ENCODE results near the gene FNIP1.

Gene FNIP1

DNA sequence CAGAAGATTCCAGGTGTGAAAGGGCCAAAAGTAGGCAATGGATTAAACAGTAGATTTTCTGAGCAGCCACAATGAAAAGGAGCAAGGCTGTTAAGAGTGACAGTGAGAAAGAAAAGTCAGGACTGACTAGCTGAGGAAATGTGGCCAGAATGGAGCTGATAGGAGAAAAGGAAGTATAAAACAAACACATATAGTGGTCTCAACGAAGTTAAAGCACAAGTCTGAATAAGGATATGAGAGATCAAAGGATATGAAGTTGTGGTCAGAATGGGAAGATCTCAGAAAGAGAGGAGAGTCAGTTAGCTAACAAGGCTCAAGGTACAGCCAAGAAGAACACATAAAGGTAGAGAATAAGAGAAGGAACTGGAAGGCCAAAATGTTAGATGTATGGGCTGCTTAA lies 39.9 kb downstream of the FNIP1 start:
- peaks cover 0 to 2% of the 10 kb centered on the region in 2 experiments for H3K36me3 ChIP-seq (ENCODE audit: control insufficient read depth in 1 of 2, insufficient read depth in 2 of 2, low read depth in 1 of 2, low read length in 2 of 2)
- no peak overlapping the region for H2AFZ ChIP-seq (ENCODE audit: low read depth, low read length)
- H2BK15ac ChIP-seq (ENCODE audit: low read depth, poor library complexity, severe bottlenecking) = no peak overlapping the region
- no peak overlapping the region for H3K18ac ChIP-seq (ENCODE audit: low read depth in 1 of 2, low read length in 2 of 2)
- WGBS = 58% methylated on average over 1 of the region's 1 CpG
- no peak overlapping the region for H2AK5ac ChIP-seq (ENCODE audit: low read length, severe bottlenecking)
- H2BK12ac ChIP-seq (ENCODE audit: low read length in 2 of 2) = no peak overlapping the region
- H3K4ac ChIP-seq (ENCODE audit: low read depth in 1 of 2, low read length in 2 of 2) = no peak overlapping the region
- H3K4me1 ChIP-seq (ENCODE audit: control insufficient read depth, insufficient read depth, low read depth, low read length) = no peaks in the 10 kb centered on the region
- no peak overlapping the region for H3K14ac ChIP-seq (ENCODE audit: low read length in 2 of 2)
- no peak overlapping the region for H3K23ac ChIP-seq (ENCODE audit: low read length in 2 of 2)
- no peak overlapping the region for H3K9ac ChIP-seq (ENCODE audit: low read length)
- H3K27me3 ChIP-seq (ENCODE audit: control insufficient read depth in 1 of 2, insufficient read depth in 1 of 2, low read length in 2 of 2) = no peaks in the 10 kb centered on the region
- DNase-seq = no peak
- H2BK5ac ChIP-seq (ENCODE audit: low read depth, low read length, poor library complexity, severe bottlenecking) = no peak overlapping the region
- peaks cover 10% of the 10 kb centered on the region for H3K79me1 ChIP-seq (replicated peaks; ENCODE audit: low read length, poor library complexity, severe bottlenecking)
- H4K91ac ChIP-seq (ENCODE audit: low read length) = no peak overlapping the region
- no peak overlapping the region for H3K27ac ChIP-seq (ENCODE audit: low read length, poor library complexity, severe bottlenecking)
- no peak overlapping the region for H2BK120ac ChIP-seq (ENCODE audit: low read depth, low read length)
- H4K8ac ChIP-seq (ENCODE audit: low read length) = no peak overlapping the region
- H3K4me2 ChIP-seq (ENCODE audit: low read length, poor library complexity, severe bottlenecking) = no peak overlapping the region
- H3K9me3 ChIP-seq (ENCODE audit: control insufficient read depth, low read length) = no peaks in the 10 kb centered on the region
- no peak overlapping the region for H3K4me3 ChIP-seq (ENCODE audit: insufficient read depth in 1 of 2, low read depth in 1 of 2, low read length in 2 of 2)

DNA sequence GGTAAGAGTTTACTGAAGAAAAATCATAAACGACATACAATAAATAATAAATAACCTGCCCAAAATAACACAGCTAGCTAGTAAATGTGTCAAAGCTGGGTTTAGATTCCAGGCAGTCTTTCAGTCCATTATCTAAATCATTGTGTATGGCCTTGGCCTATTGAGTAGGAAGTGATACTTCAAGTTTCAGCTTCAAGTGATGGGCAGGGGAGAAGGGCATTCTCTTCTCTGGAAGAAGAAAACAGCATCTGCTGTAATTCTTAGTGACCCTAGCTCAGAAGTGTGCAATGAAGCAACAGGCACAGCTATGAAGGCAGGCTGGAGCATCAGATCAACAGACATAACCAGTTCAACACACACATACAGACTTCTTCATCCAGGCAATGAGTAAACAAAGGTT lies 42.5 kb downstream of the FNIP1 start:
- Histone ChIP-seq H2BK12ac (ENCODE audit: low read length in 2 of 2) (no peak overlapping the region), H3K79me1 (replicated peaks; ENCODE audit: low read length, poor library complexity, severe bottlenecking) (peaks cover 12% of the 10 kb centered on the region), H2AK5ac (ENCODE audit: low read length, severe bottlenecking) (no peak overlapping the region), H2BK15ac (ENCODE audit: low read depth, poor library complexity, severe bottlenecking) (no peak overlapping the region), H3K9ac (ENCODE audit: low read length) (no peak overlapping the region), H3K18ac (ENCODE audit: low read depth in 1 of 2, low read length in 2 of 2) (no peak overlapping the region), H4K8ac (ENCODE audit: low read length) (no peak overlapping the region), H3K23ac (ENCODE audit: low read length in 2 of 2) (no peak overlapping the region), H3K27ac (ENCODE audit: low read length, poor library complexity, severe bottlenecking) (no peak overlapping the region), H2BK120ac (ENCODE audit: low read depth, low read length) (no peak overlapping the region), H3K27me3 (ENCODE audit: control insufficient read depth in 1 of 2, insufficient read depth in 1 of 2, low read length in 2 of 2) (no peaks in the 10 kb centered on the region), H3K4ac (ENCODE audit: low read depth in 1 of 2, low read length in 2 of 2) (no peak overlapping the region), H3K9me3 (ENCODE audit: control insufficient read depth, low read length) (no peaks in the 10 kb centered on the region), H3K36me3 (ENCODE audit: control insufficient read depth in 1 of 2, insufficient read depth in 2 of 2, low read depth in 1 of 2, low read length in 2 of 2) (peaks cover 0 to 7% of the 10 kb centered on the region in 2 experiments), H3K4me3 (ENCODE audit: insufficient read depth in 1 of 2, low read depth in 1 of 2, low read length in 2 of 2) (no peak overlapping the region), H2AFZ (ENCODE audit: low read depth, low read length) (no peak overlapping the region), H2BK5ac (ENCODE audit: low read depth, low read length, poor library complexity, severe bottlenecking) (no peak overlapping the region), H4K91ac (ENCODE audit: low read length) (no peak overlapping the region), H3K14ac (ENCODE audit: low read length in 2 of 2) (no peak overlapping the region), H3K4me1 (ENCODE audit: control insufficient read depth, insufficient read depth, low read depth, low read length) (no peaks in the 10 kb centered on the region), H3K4me2 (ENCODE audit: low read length, poor library complexity, severe bottlenecking) (no peak overlapping the region)
- DNase-seq = no peak
- WGBS = no CpG with 5 or more reads among the region's 1 CpG

DNA sequence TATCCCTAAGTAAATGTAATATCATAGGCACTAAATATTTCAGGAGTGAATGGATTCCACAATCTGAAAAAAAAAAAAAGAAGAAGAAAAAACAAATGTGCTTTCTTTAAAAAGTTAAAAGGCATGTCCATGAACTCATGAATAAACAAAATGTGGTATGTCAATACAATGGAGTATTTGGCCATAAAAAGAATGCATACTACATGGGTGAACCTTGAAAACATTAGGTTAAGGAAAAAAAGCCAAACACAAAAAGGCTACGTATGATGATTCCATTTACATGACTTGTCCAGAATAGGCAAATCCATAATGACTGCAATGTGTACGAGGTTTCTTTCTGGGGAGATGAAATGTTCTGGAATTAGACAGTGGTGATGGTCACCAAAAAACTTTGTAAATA lies 45.3 kb downstream of the FNIP1 start:
- Histone ChIP-seq H3K4ac (ENCODE audit: low read depth in 1 of 2, low read length in 2 of 2) (no peak overlapping the region), H2BK5ac (ENCODE audit: low read depth, low read length, poor library complexity, severe bottlenecking) (no peak overlapping the region), H3K4me3 (ENCODE audit: insufficient read depth in 1 of 2, low read depth in 1 of 2, low read length in 2 of 2) (no peak overlapping the region), H3K9me3 (ENCODE audit: control insufficient read depth, low read length) (no peaks in the 10 kb centered on the region), H2AK5ac (ENCODE audit: low read length, severe bottlenecking) (no peak overlapping the region), H2AFZ (ENCODE audit: low read depth, low read length) (no peak overlapping the region), H3K27ac (ENCODE audit: low read length, poor library complexity, severe bottlenecking) (no peak overlapping the region), H4K8ac (ENCODE audit: low read length) (no peak overlapping the region), H2BK15ac (ENCODE audit: low read depth, poor library complexity, severe bottlenecking) (no peak overlapping the region), H3K27me3 (ENCODE audit: control insufficient read depth in 1 of 2, insufficient read depth in 1 of 2, low read length in 2 of 2) (no peaks in the 10 kb centered on the region), H3K18ac (ENCODE audit: low read depth in 1 of 2, low read length in 2 of 2) (no peak overlapping the region), H2BK120ac (ENCODE audit: low read depth, low read length) (no peak overlapping the region), H3K36me3 (ENCODE audit: control insufficient read depth in 1 of 2, insufficient read depth in 2 of 2, low read depth in 1 of 2, low read length in 2 of 2) (peaks cover 0 to 9% of the 10 kb centered on the region in 2 experiments), H3K79me1 (replicated peaks; ENCODE audit: low read length, poor library complexity, severe bottlenecking) (peaks cover 10% of the 10 kb centered on the region), H3K9ac (ENCODE audit: low read length) (no peak overlapping the region), H3K23ac (ENCODE audit: low read length in 2 of 2) (no peak overlapping the region), H3K4me2 (ENCODE audit: low read length, poor library complexity, severe bottlenecking) (no peak overlapping the region), H2BK12ac (ENCODE audit: low read length in 2 of 2) (no peak overlapping the region), H3K14ac (ENCODE audit: low read length in 2 of 2) (no peak overlapping the region), H4K91ac (ENCODE audit: low read length) (no peak overlapping the region), H3K4me1 (ENCODE audit: control insufficient read depth, insufficient read depth, low read depth, low read length) (no peaks in the 10 kb centered on the region)
- 100% methylated on average over 1 of the region's 2 CpGs for WGBS
- DNase-seq = no peak

DNA sequence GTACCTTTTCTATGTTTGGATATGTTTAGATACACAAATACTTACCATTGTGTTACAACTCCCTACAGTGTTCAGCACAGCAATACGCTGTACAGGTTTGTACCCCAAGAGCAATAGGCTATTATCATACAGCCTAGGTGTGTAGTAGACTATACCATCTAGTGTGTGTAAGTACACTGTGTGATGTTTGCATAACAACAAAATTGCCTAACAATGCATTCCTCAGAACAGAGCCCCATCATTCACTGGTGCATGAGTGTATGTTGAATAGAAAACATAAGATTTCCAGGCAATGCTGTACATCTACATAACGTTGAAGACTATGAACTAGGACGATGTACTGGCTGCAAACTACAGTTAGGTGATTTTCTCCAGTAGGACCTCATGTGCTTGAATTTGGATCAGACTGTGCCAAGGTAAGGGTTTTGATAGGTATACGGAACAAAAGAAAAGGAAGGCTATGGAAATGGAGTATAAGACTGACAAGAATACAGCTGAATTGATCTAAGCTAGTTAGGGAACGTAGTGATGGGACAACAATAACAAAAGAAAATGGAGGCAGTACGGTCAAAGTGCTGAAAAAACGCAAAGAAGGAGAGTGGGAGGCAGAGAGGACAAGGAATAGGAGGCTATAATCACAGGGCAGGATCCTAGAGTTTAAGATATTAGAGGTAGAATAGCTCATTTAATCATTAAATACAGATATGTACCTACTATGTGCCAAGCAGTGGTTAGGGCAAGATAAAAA lies 46.9 kb downstream of the FNIP1 start:
- H3K79me1 ChIP-seq (replicated peaks; ENCODE audit: low read length, poor library complexity, severe bottlenecking) = peaks cover 12% of the 10 kb centered on the region
- no peak overlapping the region for H4K8ac ChIP-seq (ENCODE audit: low read length)
- H4K91ac ChIP-seq (ENCODE audit: low read length) = no peak overlapping the region
- no peak overlapping the region for H3K27ac ChIP-seq (ENCODE audit: low read length, poor library complexity, severe bottlenecking)
- no peak overlapping the region for H3K4me2 ChIP-seq (ENCODE audit: low read length, poor library complexity, severe bottlenecking)
- no peak overlapping the region for H3K4ac ChIP-seq (ENCODE audit: low read depth in 1 of 2, low read length in 2 of 2)
- peaks cover 0 to 17% of the 10 kb centered on the region in 2 experiments for H3K36me3 ChIP-seq (ENCODE audit: control insufficient read depth in 1 of 2, insufficient read depth in 2 of 2, low read depth in 1 of 2, low read length in 2 of 2)
- H2BK12ac ChIP-seq (ENCODE audit: low read length in 2 of 2) = no peak overlapping the region
- H3K18ac ChIP-seq (ENCODE audit: low read depth in 1 of 2, low read length in 2 of 2) = no peak overlapping the region
- 94% methylated on average over 7 of the region's 7 CpGs for WGBS
- no peak overlapping the region for H3K4me3 ChIP-seq (ENCODE audit: insufficient read depth in 1 of 2, low read depth in 1 of 2, low read length in 2 of 2)
- H3K14ac ChIP-seq (ENCODE audit: low read length in 2 of 2) = no peak overlapping the region
- no peak overlapping the region for H2BK120ac ChIP-seq (ENCODE audit: low read depth, low read length)
- H2BK5ac ChIP-seq (ENCODE audit: low read depth, low read length, poor library complexity, severe bottlenecking) = no peak overlapping the region
- H3K9ac ChIP-seq (ENCODE audit: low read length) = no peak overlapping the region
- DNase-seq = no peak
- no peaks in the 10 kb centered on the region for H3K27me3 ChIP-seq (ENCODE audit: control insufficient read depth in 1 of 2, insufficient read depth in 1 of 2, low read length in 2 of 2)
- H3K23ac ChIP-seq (ENCODE audit: low read length in 2 of 2) = no peak overlapping the region
- no peak overlapping the region for H2AK5ac ChIP-seq (ENCODE audit: low read length, severe bottlenecking)
- no peak overlapping the region for H2BK15ac ChIP-seq (ENCODE audit: low read depth, poor library complexity, severe bottlenecking)
- no peak overlapping the region for H2AFZ ChIP-seq (ENCODE audit: low read depth, low read length)
- H3K9me3 ChIP-seq (ENCODE audit: control insufficient read depth, low read length) = no peaks in the 10 kb centered on the region
- H3K4me1 ChIP-seq (ENCODE audit: control insufficient read depth, insufficient read depth, low read depth, low read length) = peaks cover 2% of the 10 kb centered on the region

All from mesenchymal stem cell (in vitro differentiated cells and primary cell).